Kidney epithelial cell (primary cell): ENCODE data around the gene GBE1. TPM values are rescaled to one million over a fixed set of nuclear protein-coding genes. Genes with fewer than 3 reads are reported as not detected.
"Not testable (repeated sequence)": the region's sequence is repeated elsewhere in the genome, so short reads cannot be mapped to it uniquely, and the experiment has no call there.

ENCODE experiments used
- DNase-seq: peaks from one replicate; pipeline ENCODE4 v3.0.0-alpha.2; 2010; ENCODE audit warnings: low read depth
- H3K27me3 ChIP-seq: 2 replicates; pipeline ENCODE4 v1.6.0; 2011; ENCODE audit warnings: low read length; ENCODE audit not compliant: control insufficient read depth, insufficient read depth
- H3K36me3 ChIP-seq: 2 replicates; pipeline ENCODE4 v1.5.1; 2011; ENCODE audit warnings: low read length; ENCODE audit not compliant: control insufficient read depth, insufficient read depth
- H3K4me3 ChIP-seq: 2 replicates; pipeline ENCODE4 v1.5.1; 2011; ENCODE audit warnings: low read depth, mild to moderate bottlenecking, control low read depth, low read length
- total RNA-seq: library from RNA; depleted of rRNA; stranded (reverse); fragments of >200 nt; gene quantifications from 2 replicates; pipeline ENCODE4 v1.2.3, GENCODE V29; 2015
- TF ChIP-seq, protein P1 (sequence below): IDR thresholded peaks from 2 replicates; pipeline ENCODE4 v1.5.1; 2011; ENCODE audit warnings: mild to moderate bottlenecking, moderate library complexity, low read length, control low read depth, inconsistent platforms; ENCODE audit not compliant: insufficient read depth, poor library complexity, severe bottlenecking

GBE1 gene
- total RNA-seq, 1 donor from 2014 or later, result 30.8 TPM

DNA sequence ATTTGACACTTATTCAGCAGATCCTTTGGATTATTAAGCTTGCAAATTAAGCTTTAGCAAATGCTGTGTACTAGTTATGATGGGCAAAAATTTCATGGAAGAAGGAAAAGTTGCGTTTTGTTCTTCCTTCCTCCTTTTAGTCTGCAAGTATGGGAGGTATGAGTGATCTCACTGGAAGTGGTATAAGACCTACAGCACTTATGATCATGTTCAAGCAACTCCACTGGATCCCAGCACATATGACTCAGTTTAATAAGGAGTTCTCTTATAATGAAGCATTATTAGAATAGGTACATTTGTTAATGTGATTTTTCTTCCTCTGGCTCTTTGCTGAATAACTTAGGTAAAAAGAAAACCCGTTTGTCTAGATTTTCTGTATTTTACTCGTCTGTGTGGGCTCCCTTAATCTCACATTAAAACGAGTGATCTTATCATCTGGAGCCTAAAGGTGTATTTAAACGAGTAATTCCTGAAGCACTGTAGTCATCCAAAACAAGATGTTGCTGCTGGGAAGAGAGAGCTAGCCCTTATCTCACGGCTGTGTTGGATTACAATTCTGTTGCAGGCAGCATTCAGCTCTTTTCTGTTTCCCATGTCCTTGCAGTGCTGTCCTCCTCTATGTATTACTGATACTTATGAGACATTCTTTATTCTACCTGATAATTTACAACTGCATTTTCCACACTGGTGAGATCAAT lies 264.9 kb downstream of the GBE1 start:
- DNase-seq, result no peak
- H3K36me3 ChIP-seq, result no peaks in the 10 kb centered on the region
- H3K27me3 ChIP-seq, result no peaks in the 10 kb centered on the region
- no peak overlapping the region for H3K4me3 ChIP-seq
- TF ChIP-seq, protein P1, sequence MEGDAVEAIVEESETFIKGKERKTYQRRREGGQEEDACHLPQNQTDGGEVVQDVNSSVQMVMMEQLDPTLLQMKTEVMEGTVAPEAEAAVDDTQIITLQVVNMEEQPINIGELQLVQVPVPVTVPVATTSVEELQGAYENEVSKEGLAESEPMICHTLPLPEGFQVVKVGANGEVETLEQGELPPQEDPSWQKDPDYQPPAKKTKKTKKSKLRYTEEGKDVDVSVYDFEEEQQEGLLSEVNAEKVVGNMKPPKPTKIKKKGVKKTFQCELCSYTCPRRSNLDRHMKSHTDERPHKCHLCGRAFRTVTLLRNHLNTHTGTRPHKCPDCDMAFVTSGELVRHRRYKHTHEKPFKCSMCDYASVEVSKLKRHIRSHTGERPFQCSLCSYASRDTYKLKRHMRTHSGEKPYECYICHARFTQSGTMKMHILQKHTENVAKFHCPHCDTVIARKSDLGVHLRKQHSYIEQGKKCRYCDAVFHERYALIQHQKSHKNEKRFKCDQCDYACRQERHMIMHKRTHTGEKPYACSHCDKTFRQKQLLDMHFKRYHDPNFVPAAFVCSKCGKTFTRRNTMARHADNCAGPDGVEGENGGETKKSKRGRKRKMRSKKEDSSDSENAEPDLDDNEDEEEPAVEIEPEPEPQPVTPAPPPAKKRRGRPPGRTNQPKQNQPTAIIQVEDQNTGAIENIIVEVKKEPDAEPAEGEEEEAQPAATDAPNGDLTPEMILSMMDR, result no peak

DNA sequence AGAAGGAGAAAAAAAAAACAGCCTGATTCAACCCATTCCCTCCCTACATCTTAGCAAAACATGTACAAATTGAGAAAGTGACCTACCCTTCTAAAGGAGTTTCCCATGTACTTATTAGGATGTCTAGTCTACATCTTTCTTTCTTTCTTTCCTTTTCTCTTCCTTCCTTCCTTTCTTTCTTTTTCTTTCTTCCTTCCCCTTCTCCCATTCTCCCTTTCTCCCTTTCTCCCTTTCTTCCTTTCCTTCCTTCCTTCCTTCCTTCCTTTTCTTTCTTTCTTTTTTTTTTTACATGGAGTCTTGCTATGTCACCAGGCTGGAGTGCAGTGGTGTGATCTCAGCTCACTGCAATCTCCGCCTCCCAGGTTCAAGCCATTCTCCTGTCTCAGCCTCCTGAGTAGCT lies 269.0 kb downstream of the GBE1 start:
- not testable (repeated sequence) for DNase-seq, H3K4me3 ChIP-seq, H3K36me3 ChIP-seq, H3K27me3 ChIP-seq

DNA sequence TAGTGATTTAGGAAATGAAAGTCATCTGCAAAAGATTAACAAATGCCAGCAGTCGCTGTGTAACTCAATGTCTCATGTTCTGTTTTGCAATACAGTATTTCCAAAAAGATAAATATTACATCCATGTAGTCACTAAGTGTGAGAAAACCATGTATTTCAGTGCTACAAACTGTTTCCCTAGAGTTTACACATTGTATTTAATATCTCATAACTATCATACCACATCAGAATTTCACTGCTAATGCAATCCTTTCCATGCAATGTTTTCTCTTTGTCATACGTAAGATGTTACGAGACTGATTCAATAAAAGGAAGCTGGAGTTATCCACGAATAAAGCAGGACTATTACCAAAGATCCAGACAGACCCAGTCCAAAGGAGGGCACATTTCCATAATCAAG lies 269.4 kb downstream of the GBE1 start:
- no peak overlapping the region for H3K4me3 ChIP-seq
- TF ChIP-seq, protein P1, result no peak
- H3K36me3 ChIP-seq, result no peaks in the 10 kb centered on the region
- DNase-seq, result no peak
- H3K27me3 ChIP-seq, result no peaks in the 10 kb centered on the region

DNA sequence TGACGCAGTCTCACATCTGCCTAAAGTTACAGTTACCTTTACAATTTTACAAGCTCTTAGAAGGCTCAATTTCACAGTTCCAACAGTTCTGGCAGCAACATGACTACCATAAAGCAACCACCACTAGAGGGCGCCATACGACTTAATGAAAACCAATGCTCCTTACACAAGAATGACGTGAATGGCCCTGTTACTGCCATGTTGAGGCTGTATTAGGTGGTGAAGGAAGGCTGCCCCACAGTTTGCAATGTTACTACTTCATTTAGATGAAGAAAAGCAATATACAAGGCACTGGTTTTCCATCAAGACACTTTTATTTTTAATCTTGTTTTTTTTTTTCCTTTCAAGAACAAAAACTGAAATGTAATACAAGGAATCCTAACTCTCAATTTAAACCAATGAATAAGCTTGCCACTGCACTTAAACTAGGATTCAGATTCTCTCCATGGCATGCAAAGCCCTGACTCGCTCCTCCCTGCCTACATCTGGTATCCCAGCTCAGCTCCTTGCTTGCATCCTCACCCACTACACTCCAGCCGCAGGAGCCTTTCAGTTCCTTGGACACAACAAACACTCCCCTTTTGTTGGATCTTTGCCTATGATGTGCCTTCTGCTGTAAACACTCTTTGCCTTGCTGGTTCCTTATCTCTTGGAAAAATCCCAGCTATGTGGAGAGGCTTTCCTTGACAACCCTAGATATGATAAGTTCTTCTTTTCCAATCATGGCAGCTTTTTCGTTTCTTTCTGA lies 270.7 kb downstream of the GBE1 start:
- TF ChIP-seq, protein P1, result peak; percentile 67
- no peaks in the 10 kb centered on the region for H3K27me3 ChIP-seq
- peak; percentile 19 for DNase-seq
- no peak overlapping the region for H3K4me3 ChIP-seq
- H3K36me3 ChIP-seq, result no peaks in the 10 kb centered on the region

DNA sequence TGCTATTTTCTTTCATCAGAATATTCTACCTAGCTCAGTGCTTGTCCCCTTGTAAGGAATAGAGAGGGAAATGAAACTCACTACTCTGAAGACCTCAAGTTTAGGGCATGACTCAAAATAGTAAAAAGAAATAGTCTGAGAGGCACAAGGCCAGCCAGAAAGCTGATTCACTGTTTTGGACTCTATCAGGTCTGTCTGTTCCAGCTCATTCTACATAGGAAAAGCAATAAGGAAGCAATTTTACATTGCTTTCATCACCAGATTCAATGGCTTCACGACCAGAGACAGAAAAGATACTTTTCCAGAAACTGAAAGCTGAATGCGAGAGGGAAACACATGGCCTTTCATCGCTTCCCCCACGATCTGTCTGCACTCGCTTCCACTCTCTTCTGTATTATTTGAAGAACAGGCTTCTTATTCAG lies 276.0 kb downstream of the GBE1 start:
- TF ChIP-seq, protein P1, result no peak
- Histone ChIP-seq H3K36me3 (no peaks in the 10 kb centered on the region), H3K27me3 (no peaks in the 10 kb centered on the region), H3K4me3 (no peak overlapping the region)
- DNase-seq, result peak; percentile 14

DNA sequence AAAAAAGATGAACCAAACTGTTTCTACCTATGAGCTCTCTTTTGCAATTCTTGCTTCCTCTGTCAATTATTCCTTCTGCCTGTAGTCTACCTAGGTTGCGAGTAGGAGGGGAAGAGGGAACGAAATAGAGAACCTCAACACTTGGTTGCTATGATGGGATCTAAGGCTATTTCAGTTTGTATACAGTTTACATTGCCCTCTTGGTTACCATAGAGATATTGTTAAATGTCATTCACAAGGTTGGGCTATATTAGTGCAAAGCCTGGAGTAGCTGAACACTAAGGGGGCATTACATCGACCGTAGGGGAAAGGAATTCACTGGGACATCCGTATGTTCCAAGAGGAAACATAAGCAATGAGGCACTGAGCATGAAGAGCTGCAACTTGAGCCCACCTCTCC lies 276.9 kb downstream of the GBE1 start:
- Histone ChIP-seq H3K36me3 (no peaks in the 10 kb centered on the region), H3K4me3 (no peak overlapping the region), H3K27me3 (no peaks in the 10 kb centered on the region)
- TF ChIP-seq, protein P1, result no peak
- no peak for DNase-seq
